Lower leg skin (tissue), 3 donors: ENCODE data around the gene POLD4.

Source experiments
- POLR2A ChIP-seq, 2 donors: fragments of 450-650 bp; IDR thresholded peaks; one replicate each; pipeline ENCODE4 v1.6.1; 2016 to 2017; ENCODE audit warnings: antibody characterized with exemption in 2 of 2, mild to moderate bottlenecking in 1 of 2, moderate library complexity in 1 of 2
- TF ChIP-seq, protein P1 (sequence below), 3 donors: fragments of 450-650 bp; IDR thresholded peaks; one replicate each; pipeline ENCODE4 v1.5.1; 2016; ENCODE audit warnings: antibody characterized with exemption in 3 of 3, mild to moderate bottlenecking in 3 of 3, moderate library complexity in 2 of 3

DNA sequence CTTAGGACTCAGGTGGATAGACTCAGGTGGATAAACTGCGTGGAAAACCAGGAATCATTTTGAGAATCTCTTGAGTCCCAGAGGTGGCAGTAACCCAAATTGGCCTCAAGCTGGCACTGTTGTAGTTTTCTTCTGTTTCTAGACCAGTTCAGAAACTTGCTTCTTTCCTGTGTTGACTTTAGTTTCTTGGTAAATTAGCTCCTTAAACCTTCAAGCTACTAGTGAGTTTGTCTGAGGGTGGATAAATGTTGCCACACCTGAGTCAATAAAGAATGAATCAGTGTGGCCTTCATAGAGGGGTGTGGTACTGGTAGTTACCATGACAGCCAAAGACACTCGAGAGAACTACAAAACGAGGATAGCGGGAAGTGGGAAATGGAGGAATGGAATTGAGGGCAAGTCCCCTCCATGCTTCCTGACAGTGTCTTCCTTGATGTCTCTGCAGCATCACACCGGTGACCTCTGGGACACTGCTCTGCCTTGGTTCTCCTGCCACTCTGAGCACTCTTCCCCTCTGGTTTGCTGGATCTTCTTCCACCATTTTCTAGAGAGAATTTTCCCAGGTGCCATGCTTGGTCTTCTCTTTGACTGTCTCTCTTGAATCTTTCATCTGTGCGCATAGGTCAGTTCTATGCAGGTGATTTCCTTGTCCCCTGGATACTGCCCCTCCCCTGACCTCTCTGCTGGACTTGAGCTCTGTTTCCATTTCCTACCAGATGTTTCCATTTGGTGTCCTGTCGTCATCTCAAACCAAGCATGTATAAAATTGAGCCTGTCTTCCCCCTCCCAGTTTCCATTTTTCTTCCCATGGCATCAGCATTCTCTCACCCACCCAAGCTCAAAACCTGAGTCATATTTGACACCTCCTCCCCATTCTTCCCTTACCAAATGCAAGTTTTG lies 7.2 kb downstream of the POLD4 start:
- TF ChIP-seq POLR2A (IDR thresholded peaks at IDR 0.05), result no peak
- TF ChIP-seq, protein P1, sequence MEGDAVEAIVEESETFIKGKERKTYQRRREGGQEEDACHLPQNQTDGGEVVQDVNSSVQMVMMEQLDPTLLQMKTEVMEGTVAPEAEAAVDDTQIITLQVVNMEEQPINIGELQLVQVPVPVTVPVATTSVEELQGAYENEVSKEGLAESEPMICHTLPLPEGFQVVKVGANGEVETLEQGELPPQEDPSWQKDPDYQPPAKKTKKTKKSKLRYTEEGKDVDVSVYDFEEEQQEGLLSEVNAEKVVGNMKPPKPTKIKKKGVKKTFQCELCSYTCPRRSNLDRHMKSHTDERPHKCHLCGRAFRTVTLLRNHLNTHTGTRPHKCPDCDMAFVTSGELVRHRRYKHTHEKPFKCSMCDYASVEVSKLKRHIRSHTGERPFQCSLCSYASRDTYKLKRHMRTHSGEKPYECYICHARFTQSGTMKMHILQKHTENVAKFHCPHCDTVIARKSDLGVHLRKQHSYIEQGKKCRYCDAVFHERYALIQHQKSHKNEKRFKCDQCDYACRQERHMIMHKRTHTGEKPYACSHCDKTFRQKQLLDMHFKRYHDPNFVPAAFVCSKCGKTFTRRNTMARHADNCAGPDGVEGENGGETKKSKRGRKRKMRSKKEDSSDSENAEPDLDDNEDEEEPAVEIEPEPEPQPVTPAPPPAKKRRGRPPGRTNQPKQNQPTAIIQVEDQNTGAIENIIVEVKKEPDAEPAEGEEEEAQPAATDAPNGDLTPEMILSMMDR (IDR thresholded peaks at IDR 0.05), result no peak
